ENCODE results near the gene LTK.

GRCh38 chr15:41462084-41462795, 51.4 kb downstream of the LTK start:
- no peak for TF ChIP-seq CTCF (IDR thresholded peaks at IDR 0.05)
- TF ChIP-seq POLR2A (IDR thresholded peaks at IDR 0.05) = no peak

Measured in adrenal gland (tissue), 5 donors.